Nephron progenitor cell (in vitro differentiated cells): ENCODE data around the gene FBXO31.

Experiments
- DNase-seq: peaks from one replicate; pipeline ENCODE4 v3.0.0; 2021
- H3K27ac Mint-ChIP-seq: 2 replicates; pipeline ENCODE4 v1.8.0; 2021; ENCODE audit warnings: mild to moderate bottlenecking, moderate library complexity, mixed read lengths
- H3K27me3 Mint-ChIP-seq: 2 replicates; pipeline ENCODE4 v1.8.0; 2021; ENCODE audit warnings: mild to moderate bottlenecking, low read depth, mixed read lengths; ENCODE audit not compliant: poor library complexity
- H3K36me3 Mint-ChIP-seq: 2 replicates; pipeline ENCODE4 v1.8.0; 2021; ENCODE audit warnings: low read depth, mixed read lengths
- H3K4me1 Mint-ChIP-seq: 2 replicates; pipeline ENCODE4 v1.8.0; 2021; ENCODE audit warnings: mixed read lengths
- H3K4me3 Mint-ChIP-seq: 2 replicates; pipeline ENCODE4 v1.8.0; 2021; ENCODE audit warnings: mild to moderate bottlenecking, moderate library complexity, mixed read lengths
- H3K9me3 Mint-ChIP-seq: 2 replicates; pipeline ENCODE4 v1.8.0; 2021; ENCODE audit warnings: mild to moderate bottlenecking, moderate library complexity, mixed read lengths
- CTCF ChIP-seq: fragments of 200-600 bp; sonication (generic); IDR thresholded peaks from 2 replicates; pipeline ENCODE4 v1.5.0; 2021; ENCODE audit warnings: antibody characterized with exemption

Gene FBXO31

GRCh38 chr16:87359121-87359520, 24.5 kb downstream of the FBXO31 start:
- DNase-seq, result no peak
- Mint-ChIP-seq H3K9me3 (no peaks in the 10 kb centered on the region), H3K4me1 (peaks cover 24% of the 10 kb centered on the region), H3K36me3 (peaks cover 40% of the 10 kb centered on the region), H3K27ac (peak overlapping the region; percentile 34), H3K4me3 (no peak overlapping the region), H3K27me3 (no peaks in the 10 kb centered on the region)
- TF ChIP-seq CTCF, result no peak

DNA sequence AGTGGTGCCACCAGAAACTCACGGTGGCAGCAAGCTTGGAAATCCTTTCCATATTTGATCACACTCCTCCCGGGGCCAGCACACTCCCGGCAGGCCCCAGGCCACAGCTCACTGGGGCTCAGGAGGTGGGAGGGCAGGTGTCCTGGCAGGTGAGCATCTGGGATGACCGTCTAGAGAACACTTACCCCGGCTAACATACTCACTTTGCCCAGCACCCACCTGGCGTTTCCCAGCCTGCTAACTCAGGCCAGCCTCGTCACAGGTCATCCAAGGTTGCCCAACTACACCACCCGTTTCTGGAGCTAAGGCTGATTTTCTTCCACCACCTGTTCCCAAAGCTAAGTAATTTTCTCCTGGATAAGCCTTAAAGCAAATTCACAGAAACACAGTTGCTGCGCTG, 24.9 kb downstream of the FBXO31 start:
- TF ChIP-seq CTCF, result no peak
- Mint-ChIP-seq H3K9me3 (no peaks in the 10 kb centered on the region), H3K27ac (no peak overlapping the region), H3K4me1 (peaks cover 19% of the 10 kb centered on the region), H3K36me3 (peaks cover 40% of the 10 kb centered on the region), H3K27me3 (no peaks in the 10 kb centered on the region), H3K4me3 (no peak overlapping the region)
- no peak for DNase-seq

DNA sequence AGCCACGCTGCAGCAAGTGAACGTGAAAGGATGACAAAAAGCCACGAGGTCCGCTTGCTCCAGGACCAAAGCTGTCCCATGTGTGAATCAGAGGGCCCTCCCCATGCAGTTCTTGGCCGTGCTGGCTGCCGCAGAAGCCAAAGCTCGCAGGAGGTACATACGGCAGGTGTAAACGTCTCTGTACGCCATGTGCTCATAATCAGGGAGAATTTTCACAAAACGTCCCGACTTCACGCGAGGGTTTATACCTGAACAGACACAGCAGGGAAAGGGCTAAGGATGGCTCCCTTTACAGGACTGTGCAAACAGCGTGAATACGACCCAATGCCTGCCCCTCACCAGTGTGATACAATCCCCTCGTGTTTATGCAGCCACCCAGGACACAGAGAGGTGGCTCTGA, 25.3 kb downstream of the FBXO31 start:
- H3K9me3 Mint-ChIP-seq, result no peaks in the 10 kb centered on the region
- no peak for TF ChIP-seq CTCF
- H3K4me3 Mint-ChIP-seq, result no peak overlapping the region
- no peak for DNase-seq
- no peaks in the 10 kb centered on the region for H3K27me3 Mint-ChIP-seq
- peaks cover 17% of the 10 kb centered on the region for H3K4me1 Mint-ChIP-seq
- no peak overlapping the region for H3K27ac Mint-ChIP-seq
- peaks cover 40% of the 10 kb centered on the region for H3K36me3 Mint-ChIP-seq

GRCh38 chr16:87356491-87356853, 27.1 kb downstream of the FBXO31 start:
- peak overlapping the region; percentile 95 for H3K27ac Mint-ChIP-seq
- H3K27me3 Mint-ChIP-seq, result no peaks in the 10 kb centered on the region
- DNase-seq, result no peak
- no peak overlapping the region for H3K4me3 Mint-ChIP-seq
- no peak for TF ChIP-seq CTCF
- H3K4me1 Mint-ChIP-seq, result peaks cover 26% of the 10 kb centered on the region
- peaks cover 33% of the 10 kb centered on the region for H3K36me3 Mint-ChIP-seq
- no peaks in the 10 kb centered on the region for H3K9me3 Mint-ChIP-seq

DNA sequence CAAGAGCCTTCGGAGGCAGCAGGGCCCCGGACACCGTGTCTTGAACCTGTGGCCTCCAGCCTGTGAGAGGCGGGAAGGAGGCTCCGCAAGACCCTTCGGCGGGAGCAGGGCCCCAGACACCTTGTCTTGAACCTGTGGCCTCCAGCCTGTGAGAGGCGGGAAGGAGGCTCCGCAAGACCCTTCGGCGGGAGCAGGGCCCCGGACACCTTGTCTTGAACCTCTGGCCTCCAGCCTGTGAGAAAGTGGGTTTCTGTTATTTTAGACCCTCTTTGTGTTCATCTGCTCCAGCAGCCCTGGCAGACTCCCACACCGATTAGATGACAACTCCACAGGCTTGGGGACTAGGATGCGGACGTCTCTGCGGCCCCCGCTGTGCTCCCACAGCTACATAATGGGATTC, 30.0 kb downstream of the FBXO31 start:
- H3K4me3 Mint-ChIP-seq, result no peak overlapping the region

More for the DNA sequence above, 30.0 kb downstream of the FBXO31 start:
- no peak for DNase-seq
- Mint-ChIP-seq H3K36me3 (peaks cover 14% of the 10 kb centered on the region), H3K27me3 (no peaks in the 10 kb centered on the region), H3K4me1 (peaks cover 53% of the 10 kb centered on the region), H3K9me3 (no peaks in the 10 kb centered on the region), H3K27ac (peak overlapping the region; percentile 45)
- no peak for TF ChIP-seq CTCF
